Gastroesophageal sphincter (tissue), 3 donors: ENCODE data around the gene DDX46.

Experiments
- CTCF ChIP-seq, 4 experiments: fragments of 200-600 bp in 2 of 4; fragments of 450-650 bp in 2 of 4; sonication (generic) in 1 of 4; IDR thresholded peaks; one replicate each; pipeline ENCODE4 v1.5.1; 2017 to 2019; ENCODE audit warnings: antibody characterized with exemption in 4 of 4, mild to moderate bottlenecking in 2 of 4, moderate library complexity in 2 of 4
- EP300 ChIP-seq: sonication (generic); formaldehyde crosslinking; IDR thresholded peaks from one replicate; pipeline ENCODE4 v1.6.1; 2017; ENCODE audit warnings: antibody characterized with exemption, mild to moderate bottlenecking
- POLR2A ChIP-seq, 2 donors: fragments of 450-650 bp; IDR thresholded peaks; one replicate each; pipeline ENCODE4 v1.6.1; 2017; ENCODE audit warnings: antibody characterized with exemption in 2 of 2, mild to moderate bottlenecking in 2 of 2, moderate library complexity in 1 of 2
- POLR2AphosphoS5 ChIP-seq: sonication (generic); formaldehyde crosslinking; IDR thresholded peaks from one replicate; pipeline ENCODE4 v1.6.1; 2017; ENCODE audit warnings: antibody characterized with exemption

- no peak for TF ChIP-seq CTCF (IDR thresholded peaks at IDR 0.05)
- no peak for TF ChIP-seq POLR2A (IDR thresholded peaks at IDR 0.05)
- TF ChIP-seq EP300: no peak
- no peak for TF ChIP-seq POLR2AphosphoS5
Observed at GRCh38 chr5:134818776-134819175, 60.2 kb downstream of the DDX46 start.
